ENCODE results near the gene CORT.

- TF ChIP-seq CTCF (IDR thresholded peaks at IDR 0.05; ENCODE audit: low read length) (no peak), EZH2 (IDR thresholded peaks at IDR 0.05; ENCODE audit: borderline replicate concordance, low read length) (no peak)
These were observed 25.2 kb upstream of the CORT start for GRCh38 chr1:10424651-10425050.
